Mesendoderm (in vitro differentiated cells): Measurements from ENCODE around the gene DLG2.

ENCODE experiments used
- DNase-seq: peaks from one replicate; pipeline ENCODE4 v3.0.0; 2013
- H2AK5ac ChIP-seq: 2 replicates; pipeline ENCODE4 v1.6.1; 2013; ENCODE audit warnings: low read length, inconsistent platforms
- H2BK120ac ChIP-seq: 2 replicates; pipeline ENCODE4 v1.6.1; 2013; ENCODE audit warnings: low read depth, mild to moderate bottlenecking, low read length, moderate library complexity, mixed read lengths
- H2BK15ac ChIP-seq: replicated peaks from 2 replicates; pipeline ENCODE4 v1.6.1; 2013; ENCODE audit warnings: low read depth, mild to moderate bottlenecking, moderate library complexity
- H2BK5ac ChIP-seq: 2 replicates; pipeline ENCODE4 v1.6.1; 2013; ENCODE audit warnings: low read length, inconsistent platforms
- H3K18ac ChIP-seq: 2 replicates; pipeline ENCODE4 v1.6.1; 2013; ENCODE audit warnings: mild to moderate bottlenecking, low read length, mixed read lengths
- H3K23ac ChIP-seq: one replicate; pipeline ENCODE4 v1.6.1; 2013; ENCODE audit warnings: low read length
- H3K27ac ChIP-seq: 2 replicates; pipeline ENCODE4 v1.5.1; 2013; ENCODE audit warnings: low read depth, mild to moderate bottlenecking, inconsistent platforms, low read length, moderate library complexity
- H3K27me3 ChIP-seq: 2 replicates; pipeline ENCODE4 v1.6.1; 2013; ENCODE audit warnings: low read length, control low read depth, mild to moderate bottlenecking, inconsistent platforms; ENCODE audit not compliant: insufficient read depth, poor library complexity
- H3K36me3 ChIP-seq: 2 replicates; pipeline ENCODE4 v1.6.1; 2013; ENCODE audit warnings: low read length, inconsistent platforms; ENCODE audit not compliant: control insufficient read depth, insufficient read depth
- H3K4ac ChIP-seq: one replicate; pipeline ENCODE4 v1.6.1; 2013; ENCODE audit warnings: low read depth, mild to moderate bottlenecking, low read length, moderate library complexity
- H3K4me1 ChIP-seq: 2 replicates; pipeline ENCODE4 v1.6.1; 2013; ENCODE audit warnings: low read depth, low read length, inconsistent platforms; ENCODE audit not compliant: control insufficient read depth
- H3K4me2 ChIP-seq: 2 replicates; pipeline ENCODE4 v1.6.1; 2013; ENCODE audit warnings: low read length
- H3K4me3 ChIP-seq: 2 replicates; pipeline ENCODE4 v1.5.1; 2013; ENCODE audit warnings: mild to moderate bottlenecking, low read length
- H3K56ac ChIP-seq: one replicate; pipeline ENCODE4 v1.6.1; 2013; ENCODE audit warnings: low read length
- H3K79me1 ChIP-seq: 2 replicates; pipeline ENCODE4 v1.6.1; 2013; ENCODE audit warnings: low read length, inconsistent platforms
- H3K79me2 ChIP-seq: 2 replicates; pipeline ENCODE4 v1.6.1; 2013; ENCODE audit warnings: mild to moderate bottlenecking, low read length; ENCODE audit not compliant: control insufficient read depth, insufficient read depth
- H3K9ac ChIP-seq: 2 replicates; pipeline ENCODE4 v1.6.1; 2013; ENCODE audit warnings: low read length, inconsistent platforms
- H4K5ac ChIP-seq: one replicate; pipeline ENCODE4 v1.6.1; 2013; ENCODE audit warnings: low read length
- H4K8ac ChIP-seq: one replicate; pipeline ENCODE4 v1.6.1; 2013; ENCODE audit warnings: low read depth, mild to moderate bottlenecking, control low read depth, low read length, moderate library complexity
- WGBS: extraction: QIAGEN DNeasy Blood & Tissue Kit; methylation state at CpG from one replicate; pipeline ENCODE4 v1.1.7; 2013; ENCODE audit warnings: low lambda C conversion rate, missing lambda C conversion rate; ENCODE audit not compliant: insufficient coverage; ENCODE audit errors: extremely low coverage; 5-methylcytosine and 5-hydroxymethylcytosine counted together

The DLG2 gene

DNA sequence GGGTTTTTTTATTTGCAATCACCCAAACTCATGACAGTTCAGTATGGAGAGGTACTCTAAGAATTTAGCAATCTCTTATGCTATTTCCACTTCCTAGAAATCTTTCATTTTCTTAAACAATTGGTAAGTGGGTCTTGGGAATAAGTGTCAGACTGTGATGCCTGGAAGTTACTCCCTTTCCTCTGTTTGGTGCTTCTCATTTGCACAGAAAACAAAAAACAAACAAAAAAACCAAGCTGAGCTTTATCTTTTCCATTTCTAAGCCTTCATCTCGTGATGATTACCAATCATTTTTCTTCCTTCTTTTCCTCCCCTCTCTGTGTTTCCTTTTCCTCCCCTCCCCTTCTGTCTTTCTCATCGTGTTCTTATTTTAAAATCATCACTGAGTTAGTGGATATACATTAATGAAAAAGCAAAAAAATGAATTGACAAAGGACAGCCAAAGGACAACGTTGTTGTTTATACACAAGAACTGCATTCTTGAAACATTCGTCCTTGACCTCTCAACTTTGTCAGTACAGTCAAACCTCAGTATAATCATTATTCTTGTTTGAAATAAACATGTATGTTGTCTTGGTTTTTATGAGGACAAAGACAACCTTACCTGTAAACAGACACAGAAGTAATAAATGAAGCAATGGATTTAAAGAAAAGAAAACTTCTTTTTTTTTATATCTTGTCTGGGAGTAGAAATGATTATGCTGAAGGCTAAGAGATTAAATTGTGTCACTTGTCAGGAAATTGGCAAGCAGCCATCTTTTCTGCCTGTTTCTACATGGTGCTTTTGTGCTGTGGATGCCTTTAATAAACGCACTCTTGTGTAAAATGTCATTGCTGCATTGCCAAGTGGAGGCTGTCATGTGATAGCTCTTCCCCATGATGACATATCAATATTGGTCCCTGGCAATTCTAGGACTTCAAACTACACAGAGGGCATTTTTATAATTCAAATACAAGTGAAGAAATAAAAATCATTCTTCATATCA, 1537.8 kb downstream of the DLG2 start:
- Histone ChIP-seq H2BK120ac (no peak overlapping the region), H2BK15ac (no peak overlapping the region), H3K27me3 (no peaks in the 10 kb centered on the region), H3K23ac (no peak overlapping the region), H3K36me3 (no peaks in the 10 kb centered on the region), H2BK5ac (no peak overlapping the region), H2AK5ac (no peak overlapping the region), H3K27ac (no peak overlapping the region), H4K8ac (no peak overlapping the region), H4K5ac (no peak overlapping the region), H3K9ac (no peak overlapping the region), H3K4me3 (no peak overlapping the region), H3K4ac (no peak overlapping the region), H3K4me1 (no peaks in the 10 kb centered on the region), H3K79me1 (no peaks in the 10 kb centered on the region), H3K79me2 (no peaks in the 10 kb centered on the region), H3K56ac (no peak overlapping the region), H3K18ac (no peak overlapping the region), H3K4me2 (no peak overlapping the region)
- no CpG with 5 or more reads among the region's 5 CpGs for WGBS
- no peak for DNase-seq

DNA sequence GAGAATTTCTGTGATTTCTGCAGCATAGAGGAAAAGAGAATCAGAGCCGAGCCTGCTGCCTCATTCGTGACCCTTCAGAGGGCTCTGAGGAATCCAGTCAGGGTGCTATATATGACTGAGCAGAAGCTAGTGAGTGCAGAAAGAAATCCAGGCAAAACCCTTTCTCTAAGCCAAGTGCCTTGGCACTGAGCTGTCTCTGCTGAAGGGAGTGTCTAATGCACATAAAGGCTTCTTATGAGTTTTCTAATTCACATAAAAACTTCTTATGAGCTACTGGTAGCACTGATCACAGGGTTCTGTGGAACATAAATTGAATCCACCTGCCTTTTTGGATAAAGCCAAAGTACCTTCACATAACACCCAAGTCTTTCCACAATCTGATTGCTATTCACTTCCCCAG, 1555.3 kb downstream of the DLG2 start:
- Histone ChIP-seq H2BK120ac (no peak overlapping the region), H3K79me2 (no peaks in the 10 kb centered on the region), H2BK15ac (no peak overlapping the region), H3K4me2 (no peak overlapping the region), H3K9ac (no peak overlapping the region), H3K36me3 (no peaks in the 10 kb centered on the region), H3K4ac (no peak overlapping the region), H2BK5ac (no peak overlapping the region), H3K27me3 (no peaks in the 10 kb centered on the region), H4K8ac (no peak overlapping the region), H3K18ac (no peak overlapping the region), H4K5ac (no peak overlapping the region), H3K56ac (no peak overlapping the region), H3K79me1 (no peaks in the 10 kb centered on the region), H2AK5ac (no peak overlapping the region), H3K4me1 (no peaks in the 10 kb centered on the region), H3K4me3 (no peak overlapping the region), H3K27ac (no peak overlapping the region), H3K23ac (no peak overlapping the region)
- DNase-seq: no peak
- no CpG with 5 or more reads among the region's 2 CpGs for WGBS

DNA sequence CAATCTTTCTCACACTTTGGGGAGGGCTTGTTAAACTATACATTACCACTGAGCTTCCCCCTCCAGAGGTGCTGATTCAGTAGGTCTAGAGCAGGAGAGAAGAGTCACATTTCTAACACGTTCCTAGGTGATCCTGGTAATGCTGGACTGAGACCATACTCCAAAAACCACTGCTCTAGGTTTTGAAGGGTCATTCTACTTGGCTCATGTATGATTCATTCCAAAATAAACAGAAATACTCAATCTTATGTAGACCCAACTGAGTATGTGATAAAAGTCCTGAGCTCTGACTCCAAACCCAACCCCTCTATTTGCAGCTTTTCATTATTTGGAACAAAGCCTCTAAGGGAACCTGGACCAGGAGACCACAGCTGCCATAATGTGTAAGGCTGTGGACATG, 1558.1 kb downstream of the DLG2 start:
- Histone ChIP-seq H3K56ac (no peak overlapping the region), H3K4ac (no peak overlapping the region), H3K4me1 (no peaks in the 10 kb centered on the region), H2BK120ac (no peak overlapping the region), H3K4me2 (no peak overlapping the region), H3K4me3 (no peak overlapping the region), H3K18ac (no peak overlapping the region), H2AK5ac (no peak overlapping the region), H3K27me3 (no peaks in the 10 kb centered on the region), H4K8ac (no peak overlapping the region), H3K23ac (no peak overlapping the region), H3K36me3 (no peaks in the 10 kb centered on the region), H3K9ac (no peak overlapping the region), H4K5ac (no peak overlapping the region), H3K27ac (no peak overlapping the region), H2BK5ac (no peak overlapping the region), H3K79me2 (no peaks in the 10 kb centered on the region), H2BK15ac (no peak overlapping the region), H3K79me1 (no peaks in the 10 kb centered on the region)
- no CpG with 5 or more reads among the region's 1 CpG for WGBS
- DNase-seq: no peak

DNA sequence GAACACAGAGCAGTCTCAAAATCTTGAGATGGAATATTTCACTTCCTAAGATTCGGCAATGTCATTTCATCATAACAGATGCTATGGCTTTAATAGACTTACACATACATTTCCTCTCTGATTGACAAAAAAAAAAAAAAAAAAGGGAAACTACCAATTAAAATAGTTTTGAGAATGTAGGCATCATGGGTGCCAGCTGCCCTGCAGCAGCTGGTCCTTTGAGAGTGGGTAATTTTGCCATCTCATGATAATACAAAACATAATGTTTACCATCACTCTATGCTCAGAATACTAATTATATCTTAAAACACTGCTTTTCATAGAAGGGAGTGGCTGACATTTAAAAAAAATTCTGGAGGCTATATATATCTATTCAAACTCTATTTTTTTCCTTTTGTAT, 1565.4 kb downstream of the DLG2 start:
- no peak overlapping the region for H3K18ac ChIP-seq
- DNase-seq: no peak
- WGBS: no CpG with 5 or more reads among the region's 1 CpG

DNA sequence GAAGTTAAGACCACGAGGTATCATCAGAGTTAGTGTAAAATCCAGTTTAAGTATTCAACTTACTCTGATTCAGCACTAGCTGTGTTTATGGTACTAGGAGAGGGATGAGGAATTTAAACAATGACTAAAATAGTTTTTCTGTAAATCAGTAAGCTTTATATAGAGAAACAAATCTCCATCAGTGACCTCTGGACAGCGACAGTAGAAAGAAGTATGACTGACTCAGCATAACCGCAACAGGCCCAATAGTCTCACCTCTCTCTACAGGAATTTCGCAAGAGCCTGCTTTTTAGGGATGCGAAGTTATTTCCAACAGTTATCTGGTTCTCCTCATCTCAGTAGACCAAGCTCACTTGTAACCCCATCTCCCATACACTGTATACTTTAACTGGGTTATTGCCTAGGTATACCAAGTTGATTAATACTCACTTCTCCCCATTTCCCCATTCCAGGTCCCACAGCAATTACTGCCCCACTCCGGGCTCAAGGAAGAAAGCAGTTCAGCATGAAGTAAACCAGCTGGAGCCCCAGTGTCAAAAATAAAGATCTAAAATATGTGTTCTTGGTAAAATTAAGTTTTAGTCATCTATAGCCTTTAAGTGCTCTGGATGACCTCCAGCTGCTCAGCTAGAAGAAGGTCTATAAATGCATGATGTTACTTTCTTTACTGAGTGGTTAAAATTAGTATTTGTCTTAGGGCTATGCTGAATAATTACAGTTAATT, 1570.3 kb downstream of the DLG2 start:
- Histone ChIP-seq H3K18ac (no peak overlapping the region), H3K4me1 (no peaks in the 10 kb centered on the region), H3K56ac (no peak overlapping the region), H2BK15ac (no peak overlapping the region), H3K79me1 (no peaks in the 10 kb centered on the region), H3K36me3 (no peaks in the 10 kb centered on the region), H2BK5ac (no peak overlapping the region), H3K27me3 (no peaks in the 10 kb centered on the region), H4K8ac (no peak overlapping the region), H3K4me3 (no peak overlapping the region), H4K5ac (no peak overlapping the region), H3K79me2 (no peaks in the 10 kb centered on the region), H3K23ac (no peak overlapping the region), H3K27ac (no peak overlapping the region), H3K4ac (no peak overlapping the region), H3K4me2 (no peak overlapping the region), H2AK5ac (no peak overlapping the region), H3K9ac (no peak overlapping the region), H2BK120ac (no peak overlapping the region)
- peak; percentile 27 for DNase-seq
- no CpG with 5 or more reads among the region's 6 CpGs for WGBS

More for the DNA sequence above, 1565.4 kb downstream of the DLG2 start:
- no peak overlapping the region for H2AK5ac ChIP-seq
- no peak overlapping the region for H3K27ac ChIP-seq
- H3K36me3 ChIP-seq: no peaks in the 10 kb centered on the region
- H3K23ac ChIP-seq: no peak overlapping the region
- no peak overlapping the region for H3K4me2 ChIP-seq
- no peak overlapping the region for H4K8ac ChIP-seq
- no peak overlapping the region for H2BK15ac ChIP-seq
- no peaks in the 10 kb centered on the region for H3K79me1 ChIP-seq
- H3K9ac ChIP-seq: no peak overlapping the region
- H2BK5ac ChIP-seq: no peak overlapping the region
- H3K56ac ChIP-seq: no peak overlapping the region
- H3K4me1 ChIP-seq: no peaks in the 10 kb centered on the region
- no peak overlapping the region for H4K5ac ChIP-seq
- no peak overlapping the region for H2BK120ac ChIP-seq
- no peaks in the 10 kb centered on the region for H3K27me3 ChIP-seq
- no peak overlapping the region for H3K4me3 ChIP-seq
- H3K79me2 ChIP-seq: no peaks in the 10 kb centered on the region
- H3K4ac ChIP-seq: no peak overlapping the region
